Activated CD4-positive, alpha-beta T cell treated with anti-CD3 and anti-CD28 coated beads, Interleukin-2, Interleukin-6, amounts not matched to agents 100 ng/mL and 50 ng/mL, durations not matched to agents 16 hours and 8 hours (primary cell): ENCODE results near the gene CDC14B.

Experiments used
- DNase-seq: peaks from one replicate; pipeline ENCODE4 v3.0.0-alpha.2; 2020

The CDC14B gene

GRCh38 chr9:96500696-96501632, 118.7 kb downstream of the CDC14B start:
- no peak for DNase-seq

GRCh38 chr9:96499257-96499656, 120.4 kb downstream of the CDC14B start:
- DNase-seq: no peak

- no peak for DNase-seq
Observed at GRCh38 chr9:96498796-96499195, 120.8 kb downstream of the CDC14B start.

- DNase-seq: no peak
Observed at GRCh38 chr9:96497117-96497399, 122.6 kb downstream of the CDC14B start.

- no peak for DNase-seq
Observed at GRCh38 chr9:96496368-96497116, 123.1 kb downstream of the CDC14B start.

- no peak for DNase-seq
Observed at GRCh38 chr9:96495341-96495740, 124.3 kb downstream of the CDC14B start.

GRCh38 chr9:96494215-96494800, 125.3 kb downstream of the CDC14B start:
- no peak for DNase-seq

- DNase-seq: no peak
Observed at GRCh38 chr9:96493757-96494156, 125.9 kb downstream of the CDC14B start.

- no peak for DNase-seq
Observed at GRCh38 chr9:96492993-96493531, 126.6 kb downstream of the CDC14B start.

- DNase-seq: no peak
Observed at GRCh38 chr9:96491880-96492525, 127.6 kb downstream of the CDC14B start.

- peak; percentile 73 for DNase-seq
Observed at GRCh38 chr9:96491079-96491879, 128.4 kb downstream of the CDC14B start.

GRCh38 chr9:96490534-96491078, 129.0 kb downstream of the CDC14B start:
- no peak for DNase-seq

- DNase-seq: no peak
Observed at GRCh38 chr9:96489482-96489979, 130.1 kb downstream of the CDC14B start.

GRCh38 chr9:96487949-96488348, 131.7 kb downstream of the CDC14B start:
- DNase-seq: no peak

- no peak for DNase-seq
Observed at GRCh38 chr9:96487029-96487396, 132.6 kb downstream of the CDC14B start.

- DNase-seq: no peak
Observed at GRCh38 chr9:96486386-96487028, 133.1 kb downstream of the CDC14B start.

- no peak for DNase-seq
Observed at GRCh38 chr9:96485280-96485679, 134.4 kb downstream of the CDC14B start.

GRCh38 chr9:96484521-96484931, 135.1 kb downstream of the CDC14B start:
- peak; percentile 74 for DNase-seq

- DNase-seq: no peak
Observed at GRCh38 chr9:96483733-96484390, 135.8 kb downstream of the CDC14B start.

GRCh38 chr9:96483197-96483596, 136.4 kb downstream of the CDC14B start:
- no peak for DNase-seq

GRCh38 chr9:96482476-96482875, 137.2 kb downstream of the CDC14B start:
- DNase-seq: no peak
